Measurements from ENCODE around the gene KBTBD6.

The KBTBD6 gene

DNA sequence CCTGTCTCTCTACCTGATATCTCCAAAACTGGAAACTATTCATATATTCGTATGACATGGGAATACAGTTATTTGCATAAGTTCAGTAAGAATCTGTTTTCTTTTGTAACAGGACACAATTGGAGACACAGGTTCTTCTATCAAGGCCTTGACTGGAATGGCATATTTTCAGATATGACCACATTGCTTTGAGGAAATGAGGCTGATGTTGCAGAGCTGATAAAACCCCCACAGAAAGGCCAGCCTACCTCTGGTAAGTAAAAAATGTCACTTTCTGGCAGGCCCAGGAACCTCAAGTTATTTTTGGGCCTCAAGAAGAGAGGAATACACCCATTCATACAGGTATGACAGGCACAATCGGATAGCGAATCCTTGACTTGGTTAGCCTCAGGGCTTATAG lies 29.5 kb upstream of the KBTBD6 start:
- no peaks in the 10 kb centered on the region for H3K9me3 ChIP-seq
- TF ChIP-seq, protein P1, sequence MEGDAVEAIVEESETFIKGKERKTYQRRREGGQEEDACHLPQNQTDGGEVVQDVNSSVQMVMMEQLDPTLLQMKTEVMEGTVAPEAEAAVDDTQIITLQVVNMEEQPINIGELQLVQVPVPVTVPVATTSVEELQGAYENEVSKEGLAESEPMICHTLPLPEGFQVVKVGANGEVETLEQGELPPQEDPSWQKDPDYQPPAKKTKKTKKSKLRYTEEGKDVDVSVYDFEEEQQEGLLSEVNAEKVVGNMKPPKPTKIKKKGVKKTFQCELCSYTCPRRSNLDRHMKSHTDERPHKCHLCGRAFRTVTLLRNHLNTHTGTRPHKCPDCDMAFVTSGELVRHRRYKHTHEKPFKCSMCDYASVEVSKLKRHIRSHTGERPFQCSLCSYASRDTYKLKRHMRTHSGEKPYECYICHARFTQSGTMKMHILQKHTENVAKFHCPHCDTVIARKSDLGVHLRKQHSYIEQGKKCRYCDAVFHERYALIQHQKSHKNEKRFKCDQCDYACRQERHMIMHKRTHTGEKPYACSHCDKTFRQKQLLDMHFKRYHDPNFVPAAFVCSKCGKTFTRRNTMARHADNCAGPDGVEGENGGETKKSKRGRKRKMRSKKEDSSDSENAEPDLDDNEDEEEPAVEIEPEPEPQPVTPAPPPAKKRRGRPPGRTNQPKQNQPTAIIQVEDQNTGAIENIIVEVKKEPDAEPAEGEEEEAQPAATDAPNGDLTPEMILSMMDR (IDR thresholded peaks at IDR 0.05; ENCODE audit: low read depth, low read length): no peak
- H3K4me3 ChIP-seq (ENCODE audit: low read depth, low read length): no peak overlapping the region
- no peaks in the 10 kb centered on the region for H3K36me3 ChIP-seq
- DNase-seq: no peak
- H3K27me3 ChIP-seq: no peaks in the 10 kb centered on the region
- H3K4me1 ChIP-seq: no peaks in the 10 kb centered on the region

DNA sequence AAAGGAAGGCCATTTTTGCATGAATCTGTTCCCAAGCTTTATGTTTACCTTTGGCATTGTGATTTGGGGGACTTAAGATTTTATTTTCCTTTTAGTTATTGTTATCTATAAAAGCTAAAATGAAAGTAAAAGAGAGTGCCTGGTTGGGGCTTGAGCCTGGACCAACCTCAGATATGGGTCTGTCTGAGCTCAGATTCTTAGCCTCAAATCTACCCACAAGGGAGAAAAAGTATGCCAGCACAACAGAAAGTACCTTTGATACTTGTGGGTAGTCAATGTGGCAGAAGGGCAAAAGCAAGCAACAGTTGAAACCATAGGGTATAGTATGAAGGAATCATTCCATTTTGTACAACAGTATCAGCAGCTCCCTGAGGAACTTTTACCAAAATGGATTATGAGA lies 26.6 kb upstream of the KBTBD6 start:
- H3K4me1 ChIP-seq: no peaks in the 10 kb centered on the region
- DNase-seq: no peak
- TF ChIP-seq, protein P1 (IDR thresholded peaks at IDR 0.05; ENCODE audit: low read depth, low read length): no peak

DNA sequence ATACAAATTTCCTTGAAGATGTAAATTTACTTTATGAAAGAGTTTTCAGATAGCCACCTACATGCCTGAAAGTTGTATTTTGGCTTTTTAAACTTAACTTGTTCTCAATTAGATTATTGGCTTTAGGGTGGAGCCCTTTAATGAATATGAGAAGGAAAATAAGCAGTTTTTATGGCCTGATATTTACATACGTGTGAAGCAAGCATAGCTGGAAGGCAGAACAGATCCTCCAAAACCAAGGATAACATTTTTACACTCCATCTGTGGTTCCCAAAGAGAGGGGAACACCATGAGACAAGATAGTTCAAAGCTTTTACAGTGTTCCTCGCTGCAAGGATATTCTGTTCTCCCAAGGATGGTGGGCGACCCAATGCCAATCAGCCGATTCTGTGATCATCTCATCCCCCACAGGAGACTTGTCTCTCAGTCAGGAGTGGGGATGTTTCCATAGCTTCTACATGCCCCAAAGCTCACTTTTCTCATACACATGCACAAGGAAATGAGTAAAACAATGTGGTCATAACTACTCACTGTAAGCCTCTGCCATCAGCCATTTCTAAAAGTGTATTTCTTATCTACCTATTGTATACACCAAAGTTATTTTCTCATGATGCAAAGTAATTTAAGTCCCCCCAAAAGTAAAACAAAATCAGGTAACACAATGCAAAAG lies 24.6 kb upstream of the KBTBD6 start:
- TF ChIP-seq, protein P1 (IDR thresholded peaks at IDR 0.05; ENCODE audit: low read depth, low read length): no peak
- H3K36me3 ChIP-seq: no peaks in the 10 kb centered on the region
- no peaks in the 10 kb centered on the region for H3K27me3 ChIP-seq
- H3K4me3 ChIP-seq (ENCODE audit: low read depth, low read length): no peak overlapping the region
- H3K9me3 ChIP-seq: no peaks in the 10 kb centered on the region
- DNase-seq: no peak
- no peaks in the 10 kb centered on the region for H3K4me1 ChIP-seq

More for the DNA sequence above, 26.6 kb upstream of the KBTBD6 start:
- Histone ChIP-seq H3K4me3 (ENCODE audit: low read depth, low read length) (no peak overlapping the region), H3K27me3 (no peaks in the 10 kb centered on the region), H3K36me3 (no peaks in the 10 kb centered on the region), H3K9me3 (no peaks in the 10 kb centered on the region)

DNA sequence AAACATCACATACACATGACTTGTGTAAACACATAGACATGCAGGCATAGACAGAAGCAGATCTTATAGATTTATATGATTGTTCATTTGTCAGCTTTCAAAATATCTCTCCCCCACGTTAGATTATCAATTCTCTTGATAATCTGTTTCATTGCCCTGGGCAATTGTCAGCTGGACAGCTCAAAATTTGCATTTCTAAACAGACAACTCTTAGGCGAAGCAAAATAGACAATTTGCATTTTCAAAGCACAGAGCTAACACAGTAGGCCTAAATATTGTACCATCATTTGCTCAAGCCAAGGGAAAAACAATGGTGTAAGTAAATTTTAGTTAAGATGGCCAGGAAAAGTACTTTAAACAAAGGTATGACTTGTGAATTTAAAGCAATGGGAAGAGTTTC lies 24.0 kb upstream of the KBTBD6 start:
- H3K4me3 ChIP-seq (ENCODE audit: low read depth, low read length): no peak overlapping the region
- H3K27me3 ChIP-seq: no peaks in the 10 kb centered on the region
- TF ChIP-seq, protein P1 (IDR thresholded peaks at IDR 0.05; ENCODE audit: low read depth, low read length): no peak
- no peak for DNase-seq
- H3K9me3 ChIP-seq: no peaks in the 10 kb centered on the region
- no peaks in the 10 kb centered on the region for H3K4me1 ChIP-seq
- no peaks in the 10 kb centered on the region for H3K36me3 ChIP-seq

DNA sequence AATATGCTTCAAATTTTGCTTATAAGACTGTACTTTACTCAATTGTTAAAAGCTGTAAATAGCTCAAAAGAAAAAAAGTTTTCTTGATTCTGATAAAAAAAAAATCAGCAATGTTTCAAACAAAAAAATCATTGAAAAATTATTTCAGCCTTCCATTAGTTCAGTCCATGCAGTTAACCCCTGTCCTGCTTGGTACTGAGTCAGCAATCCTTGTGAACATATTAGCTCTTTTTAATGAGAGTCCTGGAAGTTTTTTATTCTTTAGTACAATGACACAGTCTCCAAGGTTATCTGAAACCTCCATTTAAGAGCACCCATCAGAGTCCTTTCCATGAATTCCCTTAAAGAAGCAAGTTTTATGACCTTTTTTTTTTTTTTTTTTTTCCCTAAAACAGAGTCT lies 21.4 kb upstream of the KBTBD6 start:
- DNase-seq: no peak
- H3K4me1 ChIP-seq: no peaks in the 10 kb centered on the region
- no peaks in the 10 kb centered on the region for H3K36me3 ChIP-seq
- no peak overlapping the region for H3K4me3 ChIP-seq (ENCODE audit: low read depth, low read length)
- TF ChIP-seq, protein P1 (IDR thresholded peaks at IDR 0.05; ENCODE audit: low read depth, low read length): no peak
- H3K9me3 ChIP-seq: no peaks in the 10 kb centered on the region
- H3K27me3 ChIP-seq: no peaks in the 10 kb centered on the region

DNA sequence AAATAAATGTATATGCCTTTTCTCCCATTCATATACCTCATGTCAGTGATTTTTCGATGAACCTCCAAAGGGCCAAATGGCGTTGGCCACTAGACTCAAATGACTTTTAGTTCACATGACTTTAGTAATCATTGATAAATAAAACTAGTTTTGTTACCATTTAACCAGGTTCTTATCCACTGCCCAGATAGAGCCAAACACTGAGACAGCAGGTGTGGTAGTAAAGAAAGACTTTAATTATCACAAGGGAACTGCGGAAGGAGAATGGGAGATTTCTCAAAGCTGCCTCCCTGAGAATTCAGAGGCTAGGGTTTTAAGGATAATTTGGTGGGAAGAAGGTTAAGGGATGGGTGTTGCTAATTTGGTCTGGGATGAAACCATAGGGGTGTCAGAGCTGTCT lies 19.4 kb upstream of the KBTBD6 start:
- TF ChIP-seq, protein P1 (IDR thresholded peaks at IDR 0.05; ENCODE audit: low read depth, low read length): no peak

More for the DNA sequence above, 19.4 kb upstream of the KBTBD6 start:
- Histone ChIP-seq H3K4me1 (no peaks in the 10 kb centered on the region), H3K36me3 (no peaks in the 10 kb centered on the region), H3K27me3 (no peaks in the 10 kb centered on the region), H3K4me3 (ENCODE audit: low read depth, low read length) (no peak overlapping the region), H3K9me3 (no peaks in the 10 kb centered on the region; the same call in 1 of the 2 replicates)
- no peak for DNase-seq

Measured in BE2C (cell line).